Cerebellar cortex (tissue), 1 donor: Measurements from ENCODE around the gene FGF8.
A peak's percentile ranks its signal among the peaks of the same experiment; 100 is the strongest.

Experiments
- DNase-seq: peaks from one replicate; pipeline ENCODE4 v3.0.0-alpha.2; 2015; ENCODE audit warnings: low spot score

FGF8 gene

GRCh38 chr10:101769541-101770180, 6.3 kb downstream of the FGF8 start:
- no peak for DNase-seq

- no peak for DNase-seq
These were observed 7.1 kb downstream of the FGF8 start for GRCh38 chr10:101768791-101769170.

GRCh38 chr10:101767966-101768790, 7.7 kb downstream of the FGF8 start:
- no peak for DNase-seq

GRCh38 chr10:101767600-101767945, 8.3 kb downstream of the FGF8 start:
- no peak for DNase-seq

- DNase-seq, result no peak
These were observed 8.9 kb downstream of the FGF8 start for GRCh38 chr10:101766753-101767599.

GRCh38 chr10:101766306-101766705, 9.6 kb downstream of the FGF8 start:
- DNase-seq, result no peak

- no peak for DNase-seq
These were observed 12.6 kb downstream of the FGF8 start for GRCh38 chr10:101763141-101763846.

- DNase-seq, result no peak
These were observed 13.2 kb downstream of the FGF8 start for GRCh38 chr10:101762736-101763135.

GRCh38 chr10:101761226-101761625, 14.7 kb downstream of the FGF8 start:
- no peak for DNase-seq

GRCh38 chr10:101760510-101760909, 15.4 kb downstream of the FGF8 start:
- DNase-seq, result no peak

GRCh38 chr10:101759309-101760247, 16.3 kb downstream of the FGF8 start:
- DNase-seq, result no peak

- DNase-seq, result no peak
These were observed 17.1 kb downstream of the FGF8 start for GRCh38 chr10:101758858-101759257.

- no peak for DNase-seq
These were observed 23.7 kb downstream of the FGF8 start for GRCh38 chr10:101752241-101752640.

- DNase-seq, result peak; percentile 72
These were observed 26.6 kb downstream of the FGF8 start for GRCh38 chr10:101749047-101750016.

GRCh38 chr10:101748496-101748895, 27.4 kb downstream of the FGF8 start:
- DNase-seq, result peak; percentile 10

GRCh38 chr10:101745074-101745696, 30.7 kb downstream of the FGF8 start:
- DNase-seq, result no peak

GRCh38 chr10:101744267-101744666, 31.6 kb downstream of the FGF8 start:
- no peak for DNase-seq

- DNase-seq, result no peak
These were observed 34.0 kb downstream of the FGF8 start for GRCh38 chr10:101741938-101742337.

- no peak for DNase-seq
These were observed 39.2 kb downstream of the FGF8 start for GRCh38 chr10:101736666-101737065.
